ENCODE measurements around the gene ZNF134. TPM values are rescaled to one million over a fixed set of nuclear protein-coding genes. Genes with fewer than 3 reads are reported as not detected.

ZNF134 gene
- total RNA-seq, 4 donors from 2014 or later, result 9.6 to 18.9 (median 12.8) TPM

- peak; percentile 92 to 97 (median 93) for DNase-seq
- no peak for TF ChIP-seq POLR2A (IDR thresholded peaks at IDR 0.05)
- TF ChIP-seq, protein P1, sequence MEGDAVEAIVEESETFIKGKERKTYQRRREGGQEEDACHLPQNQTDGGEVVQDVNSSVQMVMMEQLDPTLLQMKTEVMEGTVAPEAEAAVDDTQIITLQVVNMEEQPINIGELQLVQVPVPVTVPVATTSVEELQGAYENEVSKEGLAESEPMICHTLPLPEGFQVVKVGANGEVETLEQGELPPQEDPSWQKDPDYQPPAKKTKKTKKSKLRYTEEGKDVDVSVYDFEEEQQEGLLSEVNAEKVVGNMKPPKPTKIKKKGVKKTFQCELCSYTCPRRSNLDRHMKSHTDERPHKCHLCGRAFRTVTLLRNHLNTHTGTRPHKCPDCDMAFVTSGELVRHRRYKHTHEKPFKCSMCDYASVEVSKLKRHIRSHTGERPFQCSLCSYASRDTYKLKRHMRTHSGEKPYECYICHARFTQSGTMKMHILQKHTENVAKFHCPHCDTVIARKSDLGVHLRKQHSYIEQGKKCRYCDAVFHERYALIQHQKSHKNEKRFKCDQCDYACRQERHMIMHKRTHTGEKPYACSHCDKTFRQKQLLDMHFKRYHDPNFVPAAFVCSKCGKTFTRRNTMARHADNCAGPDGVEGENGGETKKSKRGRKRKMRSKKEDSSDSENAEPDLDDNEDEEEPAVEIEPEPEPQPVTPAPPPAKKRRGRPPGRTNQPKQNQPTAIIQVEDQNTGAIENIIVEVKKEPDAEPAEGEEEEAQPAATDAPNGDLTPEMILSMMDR (IDR thresholded peaks at IDR 0.05), result no peak
- Histone ChIP-seq H3K27me3 (no peaks in the 10 kb centered on the region), H3K27ac (peak within 1 kb of the TSS in 2 of 4 donors; percentile 30 to 40), H3K9me3 (peaks cover 0 to 11% (median 0%) of the 10 kb centered on the region in 4 donors), H3K4me3 (peak within 1 kb of the TSS; percentile 59 to 92 (median 79)), H3K4me1 (peaks cover 0 to 7% (median 4%) of the 10 kb centered on the region in 4 donors), H3K36me3 (peaks cover 0 to 8% (median 0%) of the 10 kb centered on the region in 3 donors)
Observed at GRCh38 chr19:57599761-57600383, 14.2 kb upstream of the ZNF134 start, which contains the start of gene ZNF530. ZNF530 (plus strand) TSS chr19:57599885; CDS start chr19:57604346, 4,461 bp downstream.

GRCh38 chr19:57606931-57607330, 7.1 kb upstream of the ZNF134 start:
- DNase-seq, result no peak
- Histone ChIP-seq H3K9me3 (peaks cover 0 to 31% (median 11%) of the 10 kb centered on the region in 4 donors), H3K4me3 (no peak overlapping the region)

GRCh38 chr19:57611113-57611512, 2.9 kb upstream of the ZNF134 start:
- DNase-seq, result no peak
- H3K4me1 ChIP-seq, result peaks cover 0 to 6% (median 0%) of the 10 kb centered on the region in 4 donors
- H3K9me3 ChIP-seq, result peaks cover 0 to 30% (median 12%) of the 10 kb centered on the region in 4 donors
- no peak overlapping the region for H3K4me3 ChIP-seq
- TF ChIP-seq, protein P1 (IDR thresholded peaks at IDR 0.05), result no peak
- no peak for TF ChIP-seq POLR2A (IDR thresholded peaks at IDR 0.05)
- peaks cover 0 to 19% (median 0%) of the 10 kb centered on the region in 3 donors for H3K36me3 ChIP-seq
- H3K27me3 ChIP-seq, result no peaks in the 10 kb centered on the region
- H3K27ac ChIP-seq, result no peak overlapping the region

More at GRCh38 chr19:57606931-57607330, 7.1 kb upstream of the ZNF134 start:
- Histone ChIP-seq H3K36me3 (peaks cover 0 to 31% (median 0%) of the 10 kb centered on the region in 3 donors), H3K27me3 (no peaks in the 10 kb centered on the region), H3K4me1 (no peaks in the 10 kb centered on the region), H3K27ac (no peak overlapping the region)
- no peak for TF ChIP-seq POLR2A (IDR thresholded peaks at IDR 0.05)
- TF ChIP-seq, protein P1 (IDR thresholded peaks at IDR 0.05), result no peak

- peaks cover 0 to 6% (median 0%) of the 10 kb centered on the region in 4 donors for H3K4me1 ChIP-seq
- DNase-seq, result no peak
- TF ChIP-seq, protein P1 (IDR thresholded peaks at IDR 0.05), result no peak
- no peak for TF ChIP-seq POLR2A (IDR thresholded peaks at IDR 0.05)
- no peaks in the 10 kb centered on the region for H3K27me3 ChIP-seq
- peaks cover 0 to 56% (median 35%) of the 10 kb centered on the region in 4 donors for H3K9me3 ChIP-seq
- H3K27ac ChIP-seq, result no peak overlapping the region
- peak overlapping the region in 1 of 4 donors; percentile 95 for H3K4me3 ChIP-seq
- H3K36me3 ChIP-seq, result peaks cover 0 to 51% (median 8%) of the 10 kb centered on the region in 3 donors
Observed at GRCh38 chr19:57615346-57615745, 1.3 kb downstream of the ZNF134 start.

- Histone ChIP-seq H3K27me3 (no peaks in the 10 kb centered on the region), H3K36me3 (peaks cover 0 to 73% (median 12%) of the 10 kb centered on the region in 3 donors), H3K9me3 (peaks cover 0 to 97% (median 52%) of the 10 kb centered on the region in 4 donors), H3K4me1 (no peaks in the 10 kb centered on the region), H3K27ac (no peak overlapping the region), H3K4me3 (no peak overlapping the region)
- TF ChIP-seq, protein P1 (IDR thresholded peaks at IDR 0.05), result no peak
- TF ChIP-seq POLR2A (IDR thresholded peaks at IDR 0.05), result no peak
- DNase-seq, result no peak
Observed at GRCh38 chr19:57620673-57621348, 6.8 kb downstream of the ZNF134 start.
